Naive thymus-derived CD8-positive, alpha-beta T cell (primary cell): Measurements from ENCODE around the gene SFTA2. TPM values are rescaled to one million over a fixed set of nuclear protein-coding genes. Genes with fewer than 3 reads are reported as not detected.

ENCODE experiments used
- microRNA-seq: library from miRNA; unstranded; fragments of <30 nt; microRNA quantifications from one replicate; pipeline ENCODE4 v1.2.0, GENCODE V29; 2022; ENCODE audit warnings: borderline microRNAs expressed
- polyA plus RNA-seq, 3 donors: library from polyadenylated mRNA; unstranded; fragments of 300-500 nt; fragmentation: Illumina TruSeq; gene quantifications; one replicate each; pipeline ENCODE4 v1.2.3, GENCODE V29; 2021
- total RNA-seq, 8 experiments: library from RNA in 2 of 8; stranded (reverse) in 2 of 8; gene quantifications; one replicate each; pipeline ENCODE4 v1.2.3 and lab custom pipeline; 2021 to 2026

Gene SFTA2
- total and polyA plus RNA-seq, 5 experiments from 2014 or later: 0.30 TPM; not detected in 4

Small RNAs within 50 kb of the gene (microRNA-seq; reads per million reads assigned to microRNA genes)
- not detected for gene MIR4640

Other genes starting within 250 kb of the SFTA2 start
- gene PPP1R18, start 245.5 kb downstream of the SFTA2 start, total RNA-seq: 10 to 100 TPM; 79.0 to 82.0 TPM
- 10 to 100 TPM; 79.8 to 98.6 (median 95.7) TPM for gene PPP1R18, start 245.5 kb downstream of the SFTA2 start, polyA plus RNA-seq
- 1 to 10 TPM; 2.4 TPM for gene NRM, start 241.2 kb downstream of the SFTA2 start, total RNA-seq
- 1 to 10 TPM; 3.7 to 5.4 (median 5.4) TPM for gene NRM, start 241.2 kb downstream of the SFTA2 start, polyA plus RNA-seq
- gene MDC1, start 214.9 kb downstream of the SFTA2 start, total RNA-seq: 10 to 100 TPM; 50.8 to 54.9 TPM
- 1 to 10 TPM; 1.3 to 6.3 (median 2.8) TPM for gene MDC1, start 214.9 kb downstream of the SFTA2 start, polyA plus RNA-seq
- gene TUBB, start 211.8 kb downstream of the SFTA2 start, total RNA-seq: 100 to 1,000 TPM; 171 to 187 TPM
- gene TUBB, start 211.8 kb downstream of the SFTA2 start, polyA plus RNA-seq: 100 to 1,000 TPM in 1 of 3 donors, 10 to 100 TPM in 2; 79.2 to 116 (median 83.3) TPM
- 10 to 100 TPM; 74.1 to 79.8 TPM for gene FLOT1, start 189.5 kb downstream of the SFTA2 start, total RNA-seq
- 10 to 100 TPM; 76.0 to 98.4 (median 78.4) TPM for gene FLOT1, start 189.5 kb downstream of the SFTA2 start, polyA plus RNA-seq
- 10 to 100 TPM; 16.0 to 17.0 TPM for gene IER3, start 187.6 kb downstream of the SFTA2 start, total RNA-seq
- gene IER3, start 187.6 kb downstream of the SFTA2 start, polyA plus RNA-seq: 1 to 10 TPM in 2 of 3 donors, under 1 TPM in 1; 0.58 to 1.8 (median 1.5) TPM
- gene DDR1, start 47.7 kb downstream of the SFTA2 start, total RNA-seq: 10 to 100 TPM; 19.8 to 22.8 TPM
- 1 to 10 TPM in 2 of 3 donors, under 1 TPM in 1; 0.57 to 5.4 (median 1.5) TPM for gene DDR1, start 47.7 kb downstream of the SFTA2 start, polyA plus RNA-seq
- gene GTF2H4, start 24.0 kb downstream of the SFTA2 start, total RNA-seq: 10 to 100 TPM; 30.0 to 33.9 TPM
- 1 to 10 TPM; 5.1 to 8.3 (median 6.3) TPM for gene GTF2H4, start 24.0 kb downstream of the SFTA2 start, polyA plus RNA-seq
- 10 to 100 TPM; 41.4 to 53.7 TPM for gene VARS2, start 17.9 kb downstream of the SFTA2 start, total RNA-seq
- gene VARS2, start 17.9 kb downstream of the SFTA2 start, polyA plus RNA-seq: 10 to 100 TPM; 14.1 to 16.3 (median 14.5) TPM
- gene MUCL3, start 8.8 kb upstream of the SFTA2 start, total RNA-seq: not detected
- gene MUCL3, start 8.8 kb upstream of the SFTA2 start, polyA plus RNA-seq: not detected
- gene MUC21, start 51.5 kb upstream of the SFTA2 start, total RNA-seq: not detected
- not detected for gene MUC21, start 51.5 kb upstream of the SFTA2 start, polyA plus RNA-seq
- gene MUC22, start 78.3 kb upstream of the SFTA2 start, total RNA-seq: not detected
- not detected for gene MUC22, start 78.3 kb upstream of the SFTA2 start, polyA plus RNA-seq
- not detected for gene C6orf15, start 180.4 kb upstream of the SFTA2 start, total RNA-seq
- not detected for gene C6orf15, start 180.4 kb upstream of the SFTA2 start, polyA plus RNA-seq
- gene PSORS1C1, start 182.6 kb upstream of the SFTA2 start, total RNA-seq: not detected
- gene PSORS1C1, start 182.6 kb upstream of the SFTA2 start, polyA plus RNA-seq: not detected
- gene CDSN, start 188.3 kb upstream of the SFTA2 start, total RNA-seq: not detected
- gene CDSN, start 188.3 kb upstream of the SFTA2 start, polyA plus RNA-seq: not detected
- not detected for gene PSORS1C2, start 206.9 kb upstream of the SFTA2 start, total RNA-seq
- gene PSORS1C2, start 206.9 kb upstream of the SFTA2 start, polyA plus RNA-seq: not detected
- 10 to 100 TPM; 36.4 to 37.8 TPM for gene CCHCR1, start 225.6 kb upstream of the SFTA2 start, total RNA-seq
- gene CCHCR1, start 225.6 kb upstream of the SFTA2 start, polyA plus RNA-seq: 1 to 10 TPM; 6.3 to 9.2 (median 6.4) TPM
- 10 to 100 TPM in 1 of 2 experiments, 1 to 10 TPM in 1; 9.3 to 10.2 TPM for gene TCF19, start 226.4 kb upstream of the SFTA2 start, total RNA-seq
- 1 to 10 TPM; 5.6 to 9.7 (median 8.4) TPM for gene TCF19, start 226.4 kb upstream of the SFTA2 start, polyA plus RNA-seq
- gene POU5F1, start 238.5 kb upstream of the SFTA2 start, total RNA-seq: 1 to 10 TPM in 1 of 2 experiments, under 1 TPM in 1; 0.85 to 1.6 TPM
- gene POU5F1, start 238.5 kb upstream of the SFTA2 start, polyA plus RNA-seq: not detected